HL-60/S4 treated with phorbol 12-myristate 13-acetate at 8.2 ng/mL for 4 days and 3 days (cell line): ENCODE measurements around the gene CUEDC1.

Experiments
- in situ Hi-C: fragments of 300-500 bp; cut with MboI; formaldehyde crosslinking; loops from 2 replicates; pipeline ENCODE4 v1.15.0; 2022; ENCODE audit warnings: low sequenced_read_pairs

Gene CUEDC1

GRCh38 chr17:57880086-57880456 is 75.1 kb downstream of the CUEDC1 start:
- in situ Hi-C loops: no loop called here

DNA sequence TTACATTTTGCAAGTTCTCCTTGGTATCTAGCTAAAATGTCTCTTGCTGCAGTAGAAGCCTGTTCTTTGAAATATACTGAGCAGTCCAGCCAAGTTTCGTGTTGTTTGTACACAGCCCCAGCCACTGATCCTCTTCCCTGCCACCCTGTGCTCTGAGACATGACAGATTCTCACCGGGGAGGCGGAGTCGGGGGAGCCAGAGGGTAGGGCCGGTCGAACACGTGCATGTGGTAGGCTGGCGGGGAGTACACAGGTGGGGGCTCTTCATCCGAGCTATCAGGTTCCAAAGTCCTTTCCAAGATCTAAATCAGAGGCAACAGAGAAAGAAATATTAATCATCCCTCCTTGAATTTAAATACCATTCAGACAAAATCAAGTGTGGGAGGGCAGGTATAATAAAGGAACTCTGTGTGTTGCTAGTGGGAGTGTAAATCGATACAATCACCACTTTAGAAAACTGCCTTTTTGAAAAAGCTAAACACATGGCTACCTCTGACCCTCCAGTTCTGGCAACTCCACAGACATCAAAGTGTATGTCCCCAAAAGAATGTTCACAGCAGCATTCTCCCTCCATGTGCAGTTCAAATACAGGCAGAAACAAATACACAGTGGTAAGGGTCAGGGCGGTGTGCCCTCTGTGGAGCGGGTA is 75.7 kb downstream of the CUEDC1 start:
- in situ Hi-C loops: no loop called here

- in situ Hi-C loops: no loop called here
Observed at GRCh38 chr17:57877803-57878377, 77.3 kb downstream of the CUEDC1 start.

DNA sequence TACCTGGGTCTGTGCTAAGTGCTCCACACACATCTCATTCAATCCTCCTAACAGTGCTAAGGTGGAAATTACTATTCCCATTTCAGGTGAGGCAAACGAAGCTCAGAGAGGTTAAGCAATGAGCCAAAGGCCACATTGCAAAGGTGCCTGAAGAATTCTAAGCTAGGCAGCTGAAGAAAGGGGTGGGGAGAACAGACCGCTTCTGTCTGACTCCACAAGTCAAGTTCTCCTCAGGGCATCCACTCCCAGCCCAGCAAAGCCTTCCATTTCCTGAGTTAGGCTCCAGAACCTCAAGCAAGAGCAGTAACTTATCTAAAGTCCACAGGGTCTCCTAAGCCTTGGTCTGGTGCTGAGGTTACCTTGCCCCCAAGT is 78.4 kb downstream of the CUEDC1 start:
- in situ Hi-C loops: no loop called here

DNA sequence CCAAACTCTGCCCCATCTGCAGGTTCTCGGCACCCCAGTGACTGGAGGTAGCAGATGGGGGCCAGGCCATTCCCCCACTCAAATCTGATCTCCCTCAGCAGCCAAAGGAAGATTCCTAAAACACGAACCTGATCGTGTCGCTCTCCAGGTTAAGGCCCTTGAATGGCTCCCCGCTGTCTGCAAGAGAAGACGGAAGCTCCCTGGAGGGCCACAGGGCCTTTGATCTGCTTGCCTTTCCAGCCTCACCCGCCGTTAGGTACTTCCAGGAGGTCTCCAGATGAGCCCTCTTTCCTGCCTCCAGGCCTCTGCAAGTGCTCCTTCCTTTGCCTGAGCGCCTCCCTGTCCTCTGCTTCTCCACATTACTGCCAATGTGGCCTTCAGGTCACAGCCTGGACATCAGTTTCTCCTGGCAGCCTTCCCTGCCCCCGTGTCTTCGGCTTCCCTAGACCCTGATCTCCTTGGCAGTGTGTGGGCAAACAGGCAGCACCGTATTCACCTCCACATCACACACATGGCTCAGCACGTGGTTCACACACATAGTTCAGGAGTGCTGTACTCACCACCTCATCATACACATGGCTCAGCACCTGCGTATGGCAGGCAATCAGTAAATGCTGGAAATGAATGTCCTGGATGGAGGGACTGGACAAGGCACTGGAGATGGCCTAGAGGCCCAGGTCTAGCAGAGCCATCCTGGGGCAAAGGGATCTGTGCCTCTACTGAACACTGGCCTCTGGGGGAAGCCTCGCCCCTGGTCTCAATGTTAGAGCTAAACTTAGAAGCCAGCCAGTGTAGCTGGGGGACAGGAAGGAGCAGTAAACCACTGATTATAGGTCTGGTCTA is 79.0 kb downstream of the CUEDC1 start:
- in situ Hi-C loops: no loop called here

GRCh38 chr17:57875290-57876022 is 79.8 kb downstream of the CUEDC1 start:
- in situ Hi-C loops: no loop called here

GRCh38 chr17:57874434-57875289 is 80.5 kb downstream of the CUEDC1 start:
- in situ Hi-C loops: no loop called here

DNA sequence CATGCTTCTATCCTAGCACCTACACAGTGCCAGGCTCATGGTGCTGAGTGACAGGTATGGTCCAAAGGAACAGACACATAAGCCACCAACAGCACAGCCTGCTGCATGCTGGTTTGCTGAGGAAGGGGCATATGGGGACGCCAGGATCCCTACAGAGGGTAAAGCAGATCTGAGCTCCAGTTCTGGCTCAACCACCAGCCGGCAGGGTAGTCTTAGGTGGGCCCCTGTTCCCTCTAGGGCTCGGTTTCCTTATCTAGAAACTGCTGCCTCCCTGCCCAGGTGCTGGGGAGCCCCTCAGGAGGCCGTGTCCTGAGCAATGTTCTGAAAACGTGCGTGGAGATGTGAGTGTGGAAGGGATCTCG is 81.2 kb downstream of the CUEDC1 start:
- in situ Hi-C loops: no loop called here

GRCh38 chr17:57873261-57874057 is 81.8 kb downstream of the CUEDC1 start:
- in situ Hi-C loops: no loop called here

- in situ Hi-C loops: no loop called here
Observed at GRCh38 chr17:57872536-57872935, 82.7 kb downstream of the CUEDC1 start.

GRCh38 chr17:57871863-57872262 is 83.3 kb downstream of the CUEDC1 start:
- in situ Hi-C loops: no loop called here

DNA sequence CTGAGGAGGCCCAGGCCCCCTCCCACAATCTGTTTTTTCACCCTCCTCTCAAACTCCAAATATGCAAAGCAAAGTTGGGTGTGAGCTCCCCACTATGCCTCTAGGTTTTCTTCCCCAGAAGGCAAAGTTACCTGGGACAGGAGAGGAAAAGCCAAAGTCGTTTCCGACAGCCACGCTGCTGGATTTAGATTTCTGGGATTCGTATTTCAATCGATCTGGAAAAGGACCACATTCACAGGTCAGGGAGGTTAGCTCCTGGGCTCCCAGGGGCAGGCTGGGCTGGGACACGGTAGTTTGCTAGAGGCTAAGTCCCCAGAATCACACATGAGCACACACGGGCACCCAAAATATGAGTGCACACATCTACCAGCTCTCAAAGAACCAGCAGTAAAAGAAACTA is 84.1 kb downstream of the CUEDC1 start:
- in situ Hi-C loops: no loop called here

GRCh38 chr17:57870283-57870635 is 85.0 kb downstream of the CUEDC1 start:
- in situ Hi-C loops: no loop called here

DNA sequence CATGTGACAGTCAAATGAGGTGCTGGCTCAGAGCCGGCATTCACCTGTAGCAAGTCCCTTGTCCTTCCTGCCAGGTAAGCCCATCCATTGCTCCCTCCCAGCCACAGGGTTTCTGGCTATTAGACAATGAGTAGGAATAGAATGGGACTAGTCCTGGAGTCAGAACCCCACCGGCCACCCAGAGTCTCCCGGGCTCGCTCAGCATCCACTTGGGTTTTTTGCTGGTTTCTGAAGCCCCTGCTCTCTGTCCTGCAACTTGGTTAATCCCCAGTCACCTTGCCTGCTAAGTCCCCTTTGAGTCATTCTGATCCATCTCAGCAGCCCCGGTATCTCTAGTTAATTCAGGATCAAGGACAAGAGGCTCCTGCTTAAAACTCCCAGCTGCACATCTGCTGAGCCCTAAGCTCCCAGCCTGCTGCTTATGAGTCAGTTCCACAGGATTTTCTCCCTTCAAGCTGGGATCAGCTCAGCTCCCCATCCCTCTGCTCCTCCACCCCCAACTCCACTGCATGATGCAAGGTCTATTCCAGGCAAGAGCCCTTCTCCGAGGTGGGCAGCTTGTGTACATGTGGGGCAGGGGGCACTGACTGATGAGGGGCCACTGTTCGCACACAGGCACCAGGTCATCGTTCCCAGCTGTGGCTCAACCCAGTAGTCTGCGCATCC is 85.5 kb downstream of the CUEDC1 start:
- in situ Hi-C loops: no loop called here

GRCh38 chr17:57868910-57869616 is 86.1 kb downstream of the CUEDC1 start:
- in situ Hi-C loops: no loop called here

DNA sequence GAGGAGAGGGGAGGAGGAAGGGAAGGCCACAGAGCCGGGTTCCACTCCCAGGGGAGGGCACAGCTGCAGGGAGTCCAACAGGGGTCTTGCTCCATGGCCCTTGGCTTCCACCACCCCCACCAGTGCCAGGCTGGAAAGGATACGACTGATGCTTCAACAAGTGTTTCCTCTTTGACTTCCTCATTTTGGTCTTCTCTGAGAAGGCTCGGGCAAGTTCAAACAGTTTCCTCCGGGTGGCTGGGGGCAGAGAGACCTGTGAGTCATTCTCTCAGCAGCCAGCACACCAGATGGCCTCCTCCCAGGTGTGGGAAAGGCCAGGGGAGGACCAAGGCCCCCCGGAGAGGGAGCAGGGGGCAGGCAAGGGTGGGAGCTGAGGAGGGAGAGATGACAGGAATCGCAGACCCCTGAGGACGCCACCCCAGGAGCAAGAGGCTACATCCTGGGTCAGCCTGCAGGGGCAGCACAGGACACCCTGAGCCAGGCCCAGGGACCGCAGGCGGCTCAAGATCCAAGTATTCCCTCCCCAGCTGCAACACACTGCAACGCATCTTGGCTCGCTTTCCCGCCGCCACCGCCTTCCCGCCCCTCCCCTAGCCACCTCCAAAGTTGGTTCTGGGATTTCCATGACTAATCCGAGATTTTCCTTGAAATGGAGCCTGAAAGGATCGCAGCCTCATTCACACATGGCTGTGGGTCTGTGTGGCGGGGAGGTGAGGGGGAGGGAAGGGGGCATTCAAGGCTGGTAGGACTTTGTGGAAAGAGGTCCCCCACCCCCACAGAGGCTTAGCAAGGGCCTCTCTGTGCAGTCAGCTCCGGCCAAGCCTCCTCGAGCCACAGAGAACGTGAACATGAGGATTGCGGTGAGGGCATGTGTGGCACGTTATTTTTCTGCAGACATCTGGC is 87.0 kb downstream of the CUEDC1 start:
- in situ Hi-C loops: no loop called here

GRCh38 chr17:57867126-57867525 is 88.1 kb downstream of the CUEDC1 start:
- in situ Hi-C loops: no loop called here

- in situ Hi-C loops: no loop called here
Observed at GRCh38 chr17:57866723-57867122, 88.5 kb downstream of the CUEDC1 start.
